MCF 10A (cell line): ENCODE measurements around the gene TACO1. TPM values are rescaled to one million over a fixed set of nuclear protein-coding genes. Genes with fewer than 3 reads are reported as not detected.

ENCODE experiments used
- BruUV-seq: library from RNA; stranded (reverse); fragments of 400-500 nt; replicated peaks from 2 replicates; lab custom pipeline; 2021; lab: Mats Ljungman, UMichigan
- CTCF ChIA-PET: fragments of 300-600 bp; sonication (Branson Sonifier 250); formaldehyde crosslinking; extraction: SDS; loops from one replicate; lab custom pipeline; 2021; ENCODE audit warnings: antibody characterized with exemption, inconsistent platforms; lab: Yijun Ruan, JAX
- POLR2A ChIA-PET: fragments of 300-600, 350-650 bp; sonication (Branson Sonifier 250); formaldehyde crosslinking; extraction: SDS; loops from one replicate; lab custom pipeline; 2020; ENCODE audit warnings: antibody characterized with exemption, inconsistent platforms; lab: Yijun Ruan, JAX
- DNase-seq: peaks from one replicate; pipeline ENCODE4 v3.0.0-alpha.2; 2018; ENCODE audit not compliant: unreplicated experiment
- H3K27ac Mint-ChIP-seq: one replicate; pipeline ENCODE4 v1.8.0; 2022; ENCODE audit warnings: mild to moderate bottlenecking, low read depth, mixed read lengths; ENCODE audit not compliant: unreplicated experiment
- H3K27me3 Mint-ChIP-seq: one replicate; pipeline ENCODE4 v1.8.0; 2022; ENCODE audit warnings: mixed read lengths; ENCODE audit not compliant: insufficient read depth, unreplicated experiment
- H3K36me3 Mint-ChIP-seq: one replicate; pipeline ENCODE4 v1.8.0; 2022; ENCODE audit warnings: mild to moderate bottlenecking, moderate library complexity, mixed read lengths; ENCODE audit not compliant: insufficient read depth, unreplicated experiment
- H3K4me1 Mint-ChIP-seq: one replicate; pipeline ENCODE4 v1.8.0; 2022; ENCODE audit warnings: mixed read lengths; ENCODE audit not compliant: insufficient read depth, unreplicated experiment
- H3K4me3 Mint-ChIP-seq: one replicate; pipeline ENCODE4 v1.8.0; 2022; ENCODE audit warnings: mild to moderate bottlenecking, moderate library complexity, mixed read lengths; ENCODE audit not compliant: unreplicated experiment
- H3K9me3 Mint-ChIP-seq: one replicate; pipeline ENCODE4 v1.8.0; 2022; ENCODE audit warnings: mixed read lengths; ENCODE audit not compliant: unreplicated experiment
- intact Hi-C: fragments of 100-400 bp; cut with micrococcal nuclease; formaldehyde crosslinking; loops from 2 replicates; pipeline ENCODE4 v1.14.1; 2022
- total RNA-seq: library from RNA; stranded (reverse); gene quantifications from 2 replicates; pipeline ENCODE4 v1.2.3, GENCODE V29; 2022
- TF ChIP-seq, protein P1 (sequence below): fragments of 200-600 bp; IDR thresholded peaks from one replicate; pipeline ENCODE4 v1.8.0; 2022; ENCODE audit warnings: antibody characterized with exemption, mild to moderate bottlenecking; ENCODE audit not compliant: unreplicated experiment

Gene TACO1
- total RNA-seq, 1 experiment from 2014 or later = 38.7 TPM

GRCh38 chr17:63647065-63647725 is 46.5 kb downstream of the TACO1 start:
- POLR2A ChIA-PET = interaction anchor here (0.6 to 0.7 kb wide), 2 partner anchors 12 to 84 kb away, joined by 3 to 4 read pairs; no protein-coding TSS in a partner anchor
- H3K27ac Mint-ChIP-seq = no peak overlapping the region
- H3K4me3 Mint-ChIP-seq = no peak overlapping the region
- H3K36me3 Mint-ChIP-seq = peaks cover 22% of the 10 kb centered on the region
- TF ChIP-seq, protein P1, sequence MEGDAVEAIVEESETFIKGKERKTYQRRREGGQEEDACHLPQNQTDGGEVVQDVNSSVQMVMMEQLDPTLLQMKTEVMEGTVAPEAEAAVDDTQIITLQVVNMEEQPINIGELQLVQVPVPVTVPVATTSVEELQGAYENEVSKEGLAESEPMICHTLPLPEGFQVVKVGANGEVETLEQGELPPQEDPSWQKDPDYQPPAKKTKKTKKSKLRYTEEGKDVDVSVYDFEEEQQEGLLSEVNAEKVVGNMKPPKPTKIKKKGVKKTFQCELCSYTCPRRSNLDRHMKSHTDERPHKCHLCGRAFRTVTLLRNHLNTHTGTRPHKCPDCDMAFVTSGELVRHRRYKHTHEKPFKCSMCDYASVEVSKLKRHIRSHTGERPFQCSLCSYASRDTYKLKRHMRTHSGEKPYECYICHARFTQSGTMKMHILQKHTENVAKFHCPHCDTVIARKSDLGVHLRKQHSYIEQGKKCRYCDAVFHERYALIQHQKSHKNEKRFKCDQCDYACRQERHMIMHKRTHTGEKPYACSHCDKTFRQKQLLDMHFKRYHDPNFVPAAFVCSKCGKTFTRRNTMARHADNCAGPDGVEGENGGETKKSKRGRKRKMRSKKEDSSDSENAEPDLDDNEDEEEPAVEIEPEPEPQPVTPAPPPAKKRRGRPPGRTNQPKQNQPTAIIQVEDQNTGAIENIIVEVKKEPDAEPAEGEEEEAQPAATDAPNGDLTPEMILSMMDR = no peak
- no peak for DNase-seq
- BruUV-seq = no TSS peak
- H3K27me3 Mint-ChIP-seq = no peaks in the 10 kb centered on the region
- peaks cover 16% of the 10 kb centered on the region for H3K4me1 Mint-ChIP-seq
- CTCF ChIA-PET = no interaction called here
- no peaks in the 10 kb centered on the region for H3K9me3 Mint-ChIP-seq
- intact Hi-C loops = no loop called here

- Mint-ChIP-seq H3K9me3 (no peaks in the 10 kb centered on the region), H3K27me3 (no peaks in the 10 kb centered on the region), H3K4me1 (peaks cover 16% of the 10 kb centered on the region), H3K4me3 (no peak overlapping the region), H3K27ac (no peak overlapping the region), H3K36me3 (peaks cover 27% of the 10 kb centered on the region)
- TF ChIP-seq, protein P1 = no peak
- ChIA-PET POLR2A (no interaction called here), CTCF (interaction anchor here (0.7 kb wide), 1 partner anchor 66 kb away, joined by 3 read pairs; no protein-coding TSS in a partner anchor)
- no peak for DNase-seq
- intact Hi-C loops = no loop called here
- BruUV-seq = no TSS peak
Measured at GRCh38 chr17:63647936-63648335, 47.2 kb downstream of the TACO1 start.

GRCh38 chr17:63649813-63650212 is 49.1 kb downstream of the TACO1 start:
- intact Hi-C loops = no loop called here
- H3K27ac Mint-ChIP-seq = no peak overlapping the region
- TF ChIP-seq, protein P1 = no peak
- H3K27me3 Mint-ChIP-seq = no peaks in the 10 kb centered on the region
- BruUV-seq = no TSS peak
- no peaks in the 10 kb centered on the region for H3K9me3 Mint-ChIP-seq
- no peak for DNase-seq
- POLR2A ChIA-PET = no interaction called here
- CTCF ChIA-PET = no interaction called here
- no peak overlapping the region for H3K4me3 Mint-ChIP-seq
- H3K36me3 Mint-ChIP-seq = peaks cover 33% of the 10 kb centered on the region
- peaks cover 16% of the 10 kb centered on the region for H3K4me1 Mint-ChIP-seq

DNA sequence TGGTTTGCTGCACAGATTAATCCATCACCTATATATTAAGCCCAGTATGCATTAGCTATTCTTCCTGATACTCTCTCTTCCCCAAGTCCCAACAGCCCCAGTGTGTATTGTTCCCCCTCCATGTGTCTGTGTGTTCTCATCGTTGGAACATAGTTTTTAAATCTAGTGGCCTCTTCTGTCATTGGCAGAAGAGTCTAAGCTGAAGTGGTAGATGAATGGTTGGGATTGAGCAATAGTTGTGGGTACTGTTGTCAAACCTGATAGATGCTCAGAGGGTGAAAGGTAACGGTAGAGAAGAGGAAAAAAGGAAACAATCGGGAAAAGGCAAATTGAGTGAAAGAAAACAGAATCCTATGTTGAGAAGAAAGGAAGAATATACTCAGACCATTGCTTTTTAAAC is 51.4 kb downstream of the TACO1 start:
- H3K9me3 Mint-ChIP-seq = no peaks in the 10 kb centered on the region
- no peak overlapping the region for H3K27ac Mint-ChIP-seq
- peaks cover 32% of the 10 kb centered on the region for H3K36me3 Mint-ChIP-seq
- no peak overlapping the region for H3K4me3 Mint-ChIP-seq
- TF ChIP-seq, protein P1 = no peak
- no TSS peak for BruUV-seq
- ChIA-PET POLR2A (no interaction called here), CTCF (interaction anchor here (0.7 kb wide), 2 partner anchors 51 to 116 kb away, joined by 3 to 4 read pairs; no protein-coding TSS in a partner anchor)
- intact Hi-C loops = no loop called here
- no peaks in the 10 kb centered on the region for H3K4me1 Mint-ChIP-seq
- no peaks in the 10 kb centered on the region for H3K27me3 Mint-ChIP-seq
- no peak for DNase-seq
